NT2/D1 (cell line): ENCODE results near the gene CRISPLD2.
"Not testable (repeated sequence)": the region's sequence is repeated elsewhere in the genome, so short reads cannot be mapped to it uniquely, and the experiment has no call there.

Source experiments
- SUZ12 ChIP-seq: IDR thresholded peaks from 2 replicates; pipeline ENCODE4 v1.6.1; 2011; ENCODE audit not compliant: insufficient read length, insufficient read depth; ENCODE audit errors: extremely low read depth
- YY1 ChIP-seq: IDR thresholded peaks from 2 replicates; pipeline ENCODE4 v1.6.1; 2011; ENCODE audit not compliant: insufficient read length, insufficient read depth
- ZNF274 ChIP-seq: IDR thresholded peaks from 2 replicates; pipeline ENCODE4 v1.6.1; 2011; ENCODE audit warnings: mild to moderate bottlenecking, low read depth, low read length

DNA sequence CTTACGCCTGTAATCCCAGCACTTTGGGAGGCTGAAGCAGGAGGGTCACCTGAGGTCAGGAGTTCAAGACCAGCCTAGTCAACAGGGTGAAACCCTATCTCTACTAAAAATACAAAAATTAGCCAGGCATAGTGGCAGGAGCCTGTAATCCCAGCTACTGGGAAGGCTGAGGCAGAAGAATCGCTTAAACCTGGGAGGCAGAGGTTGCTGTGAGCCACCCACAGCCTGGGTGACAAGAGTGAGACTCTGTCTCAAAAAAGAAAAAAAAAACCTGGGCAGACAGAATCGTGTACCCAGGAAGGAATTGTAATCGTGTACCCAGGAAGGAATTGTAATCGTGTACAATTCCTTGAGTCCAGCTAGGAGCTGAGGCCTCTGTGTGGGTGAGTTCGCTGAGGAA lies 118.8 kb downstream of the CRISPLD2 start:
- TF ChIP-seq YY1, ZNF274, SUZ12: not testable (repeated sequence)
